Measurements from ENCODE around the gene SHISA2. TPM values are rescaled to one million over a fixed set of nuclear protein-coding genes. Genes with fewer than 3 reads are reported as not detected.
A peak's percentile ranks its signal among the peaks of the same experiment; 100 is the strongest.

SHISA2 gene
- total and polyA plus RNA-seq, 5 experiments from 2014 or later: 0.37 to 1.8 (median 1.1) TPM

DNA sequence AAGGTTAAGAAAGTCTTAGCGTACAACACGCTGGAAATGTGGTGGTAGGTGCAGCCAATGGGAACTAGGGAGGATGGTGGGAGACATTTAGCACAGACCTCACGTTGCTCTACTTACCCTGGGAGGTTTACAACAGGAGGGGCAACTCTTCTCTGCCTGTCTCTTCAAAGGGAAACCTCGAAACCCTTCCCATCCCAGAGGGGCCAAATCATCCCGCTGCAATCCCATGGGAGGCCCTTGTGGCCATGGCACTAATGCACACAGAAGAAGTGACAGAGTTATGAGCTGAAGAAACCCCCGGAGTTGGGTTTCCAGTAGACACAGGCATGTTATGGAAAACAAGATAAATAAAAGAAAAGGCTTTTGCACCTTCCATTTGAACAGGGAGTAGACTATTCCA, 35.6 kb downstream of the SHISA2 start:
- no peaks in the 10 kb centered on the region for H3K27me3 Mint-ChIP-seq
- H3K4me3 Mint-ChIP-seq: peak overlapping the region in 3 of 10 donors; percentile 34 to 65 (median 49)
- peaks cover 25 to 80% (median 52%) of the 10 kb centered on the region in 4 donors for H3K4me1 Mint-ChIP-seq
- peaks cover 0 to 17% (median 4%) of the 10 kb centered on the region in 9 donors for H3K9me3 Mint-ChIP-seq
- ATAC-seq (no peak), DNase-seq (no peak)
- peak overlapping the region in 8 of 10 donors; percentile 77 to 98 (median 96) for H3K27ac Mint-ChIP-seq
- POLR2A ChIA-PET: no interaction called here
- peaks cover 16 to 27% (median 25%) of the 10 kb centered on the region in 3 donors for H3K36me3 Mint-ChIP-seq

DNA sequence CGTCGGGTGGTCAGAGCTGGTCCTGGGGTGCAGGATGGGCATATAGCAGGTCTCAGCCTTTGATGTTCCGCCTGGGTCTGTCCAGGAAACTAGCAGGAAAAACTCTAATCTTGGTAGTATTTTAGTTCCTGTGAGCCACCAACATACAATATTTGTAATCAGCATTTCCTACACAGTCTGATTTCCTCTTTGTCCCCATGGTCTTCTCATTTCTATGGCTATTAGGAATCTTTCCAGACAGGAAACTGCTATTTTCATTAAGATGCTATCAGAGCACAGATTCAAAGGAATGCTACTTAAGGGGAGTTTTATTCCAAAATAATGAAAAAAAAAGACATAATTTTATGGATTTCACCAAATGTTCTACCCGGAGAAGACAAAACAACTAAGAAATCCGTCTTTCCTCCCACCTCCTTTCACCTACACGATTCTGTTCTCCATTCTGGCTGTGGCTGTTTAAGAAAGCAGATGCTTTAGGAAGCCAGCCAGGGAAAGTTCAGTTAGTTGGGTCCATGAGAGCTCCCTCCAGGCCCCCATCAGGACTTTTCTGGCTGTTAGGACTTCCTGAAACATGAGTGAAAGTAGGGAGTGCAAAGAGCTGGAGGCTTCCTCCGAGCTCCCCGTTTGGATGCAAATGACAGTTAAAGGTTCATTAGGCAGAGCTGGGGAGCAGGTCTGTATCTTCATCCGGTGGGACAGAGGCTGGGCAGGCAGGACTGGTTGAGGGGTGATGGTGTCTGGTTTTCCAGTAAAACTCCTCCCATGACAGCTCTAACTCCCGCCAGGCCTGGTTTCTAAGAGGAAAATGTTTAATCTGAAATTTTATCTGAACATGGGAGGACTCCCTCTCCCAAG, 36.3 kb downstream of the SHISA2 start:
- peaks cover 9 to 21% (median 18%) of the 10 kb centered on the region in 3 donors for H3K36me3 Mint-ChIP-seq
- no peak for ATAC-seq
- peak overlapping the region in 8 of 10 donors; percentile 77 to 98 (median 96) for H3K27ac Mint-ChIP-seq
- H3K9me3 Mint-ChIP-seq: peaks cover 0 to 10% (median 0%) of the 10 kb centered on the region in 9 donors
- H3K4me3 Mint-ChIP-seq: peak overlapping the region in 2 of 10 donors; percentile 34 to 49
- DNase-seq: no peak
- peaks cover 25 to 75% (median 52%) of the 10 kb centered on the region in 4 donors for H3K4me1 Mint-ChIP-seq
- H3K27me3 Mint-ChIP-seq: no peaks in the 10 kb centered on the region
- POLR2A ChIA-PET: no interaction called here

GRCh38 chr13:26012995-26013394, 38.8 kb downstream of the SHISA2 start:
- no peak for DNase-seq
- peak overlapping the region; percentile 85 to 98 (median 96) for H3K27ac Mint-ChIP-seq

DNA sequence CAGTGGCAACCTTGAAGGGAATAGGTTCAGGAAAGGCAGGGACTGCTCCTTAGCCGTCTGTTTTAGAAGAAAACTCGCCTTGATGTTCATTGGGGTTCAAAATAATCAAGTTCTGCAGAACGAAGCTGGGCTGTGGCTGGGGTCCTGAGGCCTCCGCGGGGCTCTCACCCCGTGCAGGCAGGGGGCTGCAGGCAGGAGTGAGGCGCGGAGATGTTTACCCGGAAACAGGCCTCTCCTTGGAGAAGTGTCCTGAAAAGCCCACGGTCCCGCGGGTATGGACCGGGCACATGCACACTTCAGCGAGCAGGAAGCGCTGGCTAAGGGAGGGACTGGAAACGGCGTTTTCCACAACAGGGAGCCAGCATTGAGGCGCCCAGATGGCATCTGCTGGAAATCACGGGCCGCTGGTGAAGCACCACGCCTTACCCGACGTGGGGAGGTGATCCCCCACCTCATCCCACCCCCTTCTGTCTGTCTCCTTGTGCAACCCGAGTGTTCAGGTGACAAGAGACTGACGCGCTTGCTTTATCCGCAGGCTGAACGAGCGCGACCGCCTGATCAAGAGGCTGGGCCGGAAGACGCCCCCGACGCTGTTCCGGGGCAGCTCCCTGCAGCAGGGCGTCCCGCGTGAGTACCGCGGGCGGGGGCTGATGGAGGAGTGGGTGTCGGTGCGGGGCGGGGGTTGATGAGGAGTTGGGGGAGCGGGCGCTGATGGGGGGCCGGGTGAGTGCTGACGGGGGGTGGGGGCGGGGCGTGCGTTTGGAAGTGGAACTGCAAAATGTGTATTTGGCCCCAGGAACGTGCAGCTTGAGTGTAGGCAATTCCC, 39.6 kb downstream of the SHISA2 start:
- Mint-ChIP-seq H3K27ac (peak overlapping the region; percentile 85 to 98 (median 96)), H3K27me3 (peaks cover 0 to 4% (median 0%) of the 10 kb centered on the region in 5 donors), H3K36me3 (peaks cover 3 to 10% (median 8%) of the 10 kb centered on the region in 3 donors), H3K4me1 (peaks cover 18 to 59% (median 40%) of the 10 kb centered on the region in 4 donors), H3K9me3 (peaks cover 0 to 6% (median 0%) of the 10 kb centered on the region in 9 donors), H3K4me3 (peak overlapping the region; percentile 81 to 95 (median 88))
- POLR2A ChIA-PET: interaction anchor here (0.8 to 2.4 kb wide), 8 partner anchors 10 to 137 kb away, joined by 3 to 9 read pairs (median 4); no protein-coding TSS in a partner anchor
- DNase-seq: peak; percentile 54 to 91 (median 82)
- ATAC-seq: peak; percentile 96 to 98

More at GRCh38 chr13:26012995-26013394, 38.8 kb downstream of the SHISA2 start:
- no peak for ATAC-seq
- Mint-ChIP-seq H3K9me3 (peaks cover 0 to 6% (median 0%) of the 10 kb centered on the region in 9 donors), H3K4me3 (peak overlapping the region; percentile 81 to 95 (median 88)), H3K27me3 (peaks cover 0 to 4% (median 0%) of the 10 kb centered on the region in 5 donors), H3K4me1 (peaks cover 21 to 59% (median 45%) of the 10 kb centered on the region in 4 donors), H3K36me3 (peaks cover 3 to 9% (median 8%) of the 10 kb centered on the region in 3 donors)
- POLR2A ChIA-PET: interaction anchor here (0.6 to 2.4 kb wide), 7 partner anchors 10 to 138 kb away, joined by 3 to 9 read pairs (median 5); no protein-coding TSS in a partner anchor

DNA sequence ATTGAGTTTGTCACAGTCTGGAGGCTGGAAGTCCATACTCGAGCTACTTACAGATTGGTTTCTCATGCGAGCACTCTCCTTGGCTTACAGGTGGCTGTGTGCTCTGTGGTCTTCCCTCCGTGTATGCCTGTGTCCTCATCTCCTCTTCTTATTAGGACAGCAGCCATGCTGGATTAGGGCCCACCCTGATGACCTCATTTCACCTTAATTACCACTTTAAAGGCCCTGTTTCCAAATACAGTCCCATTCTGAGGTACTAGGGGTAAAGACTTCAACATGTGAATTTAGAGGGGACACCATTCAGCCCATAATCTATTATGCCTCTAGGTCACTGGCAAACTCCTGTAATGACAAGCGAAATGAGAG, 40.6 kb downstream of the SHISA2 start:
- DNase-seq (no peak), ATAC-seq (no peak)
- POLR2A ChIA-PET: interaction anchor here (0.8 to 2.4 kb wide), 4 partner anchors 15 to 58 kb away, joined by 3 to 7 read pairs (median 3); no protein-coding TSS in a partner anchor
- Mint-ChIP-seq H3K27me3 (peaks cover 0 to 4% (median 0%) of the 10 kb centered on the region in 5 donors), H3K9me3 (peaks cover 0 to 6% (median 0%) of the 10 kb centered on the region in 9 donors), H3K27ac (peak overlapping the region; percentile 85 to 98 (median 96)), H3K36me3 (peaks cover 3 to 13% (median 8%) of the 10 kb centered on the region in 3 donors), H3K4me3 (peak overlapping the region; percentile 30 to 95 (median 88)), H3K4me1 (peaks cover 14 to 51% (median 32%) of the 10 kb centered on the region in 4 donors)

GRCh38 chr13:26010487-26011207, 41.2 kb downstream of the SHISA2 start:
- H3K4me1 Mint-ChIP-seq: peaks cover 13 to 45% (median 30%) of the 10 kb centered on the region in 4 donors
- peak overlapping the region in 8 of 10 donors; percentile 36 to 98 (median 96) for H3K27ac Mint-ChIP-seq
- ATAC-seq: no peak
- no peak for DNase-seq
- POLR2A ChIA-PET: interaction anchor here (0.8 to 1.2 kb wide), 3 partner anchors 15 to 39 kb away, joined by 3 read pairs; no protein-coding TSS in a partner anchor
- peaks cover 3 to 13% (median 11%) of the 10 kb centered on the region in 3 donors for H3K36me3 Mint-ChIP-seq
- peak overlapping the region in 6 of 10 donors; percentile 6 to 85 (median 32) for H3K4me3 Mint-ChIP-seq
- peaks cover 0 to 6% (median under 1%) of the 10 kb centered on the region in 9 donors for H3K9me3 Mint-ChIP-seq
- peaks cover 0 to 4% (median 0%) of the 10 kb centered on the region in 5 donors for H3K27me3 Mint-ChIP-seq

DNA sequence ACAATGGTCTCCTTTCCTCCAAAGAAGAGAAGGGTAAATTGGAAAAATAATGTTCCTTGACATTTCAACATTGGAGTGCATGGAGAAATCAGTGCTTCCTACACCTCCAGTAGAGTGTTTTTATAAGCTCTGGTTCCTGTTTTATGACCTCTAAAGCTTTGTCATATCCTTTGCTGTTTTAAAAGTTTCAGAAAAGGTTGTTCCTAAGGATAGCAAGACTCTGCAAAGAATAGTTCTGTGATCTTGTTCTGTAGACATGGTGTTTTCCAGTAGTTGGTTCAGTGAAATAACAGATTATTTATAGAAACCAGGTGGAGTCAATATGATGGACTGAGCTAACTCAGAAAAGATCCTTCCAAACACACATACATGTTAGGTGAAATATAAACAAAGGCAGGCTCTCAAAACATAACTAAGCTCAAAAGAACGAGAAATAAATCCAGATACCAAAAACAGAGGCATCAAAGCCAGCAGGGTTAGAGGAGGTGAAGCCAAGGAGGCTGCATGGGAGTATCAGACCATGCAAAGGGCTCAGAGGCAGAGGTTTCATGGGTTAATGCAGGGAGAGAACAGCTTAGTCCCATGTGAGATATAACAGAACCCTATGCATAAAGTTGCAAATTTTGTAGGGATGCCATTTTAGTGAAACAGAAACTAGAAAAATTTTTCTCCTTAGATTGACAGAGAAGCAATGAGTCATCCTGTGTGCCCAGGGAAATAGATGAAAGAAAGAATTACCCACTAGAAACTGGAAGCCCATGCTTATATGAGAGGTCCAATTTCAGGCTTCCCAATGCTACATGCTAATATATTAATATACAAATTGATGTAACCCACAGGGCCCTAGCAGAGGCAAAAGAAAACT, 44.3 kb downstream of the SHISA2 start:
- H3K4me1 Mint-ChIP-seq: peaks cover 5 to 18% (median 13%) of the 10 kb centered on the region in 4 donors
- H3K36me3 Mint-ChIP-seq: peaks cover 0 to 17% (median 11%) of the 10 kb centered on the region in 3 donors
- H3K9me3 Mint-ChIP-seq: peaks cover 3 to 15% (median 10%) of the 10 kb centered on the region in 9 donors
- ATAC-seq (no peak), DNase-seq (no peak)
- peak overlapping the region in 1 of 10 donors; percentile 16 for H3K4me3 Mint-ChIP-seq
- peaks cover 0 to 4% (median 0%) of the 10 kb centered on the region in 5 donors for H3K27me3 Mint-ChIP-seq
- peak overlapping the region in 3 of 10 donors; percentile 20 to 62 (median 61) for H3K27ac Mint-ChIP-seq
- POLR2A ChIA-PET: interaction anchor here (1.2 kb wide), 1 partner anchor 10 kb away, joined by 6 read pairs; no protein-coding TSS in a partner anchor

Other genes starting within 250 kb of the SHISA2 start
- gene RNF6, start 170.3 kb upstream of the SHISA2 start, total RNA-seq: 10 to 100 TPM; 49.4 to 52.3 TPM
- gene RNF6, start 170.3 kb upstream of the SHISA2 start, polyA plus RNA-seq: 10 to 100 TPM; 23.8 to 40.1 (median 25.2) TPM
- 10 to 100 TPM; 11.4 to 12.3 TPM for gene CDK8, start 202.1 kb upstream of the SHISA2 start, total RNA-seq
- 1 to 10 TPM; 4.7 to 7.1 (median 6.8) TPM for gene CDK8, start 202.1 kb upstream of the SHISA2 start, polyA plus RNA-seq

Measured in naive thymus-derived CD8-positive, alpha-beta T cell (primary cell).